A673 (cell line): ENCODE results near the gene CHTOP. TPM values are rescaled to one million over a fixed set of nuclear protein-coding genes. Genes with fewer than 3 reads are reported as not detected.

Experiments
- BruUV-seq: library from RNA; stranded (reverse); fragments of 400-500 nt; replicated peaks from 2 replicates; lab custom pipeline; 2021; lab: Mats Ljungman, UMichigan
- CTCF ChIA-PET: fragments of 300-600 bp; sonication (Branson Sonifier 250); formaldehyde crosslinking; loops from one replicate; lab custom pipeline; 2022; ENCODE audit warnings: antibody characterized with exemption; lab: Charles Lee
- POLR2A ChIA-PET: fragments of 300-600 bp; sonication (Branson Sonifier 250); formaldehyde crosslinking; loops from one replicate; lab custom pipeline; 2022; ENCODE audit warnings: antibody characterized with exemption; ENCODE audit not compliant: low non-redundant PET; lab: Charles Lee
- DNase-seq: peaks from one replicate; pipeline ENCODE4 v3.0.0-alpha.2; 2015; ENCODE audit warnings: low spot score
- H3K27ac ChIP-seq: fragments of 200-600 bp; sonication (generic); 2 replicates; pipeline ENCODE4 v1.5.1; 2016; ENCODE audit warnings: mixed run types, low read depth, mild to moderate bottlenecking, mixed read lengths, antibody characterized with exemption, low read length; ENCODE audit not compliant: poor library complexity, severe bottlenecking
- H3K27me3 ChIP-seq: fragments of 200-600 bp; sonication (generic); replicated peaks from 2 replicates; pipeline ENCODE4 v1.6.1; 2017; ENCODE audit warnings: mixed run types, low read depth, mild to moderate bottlenecking, mixed read lengths, antibody characterized with exemption, low read length; ENCODE audit not compliant: insufficient read depth, poor library complexity
- H3K36me3 ChIP-seq: fragments of 200-600 bp; sonication (generic); 2 replicates; pipeline ENCODE4 v1.6.1; 2016; ENCODE audit warnings: mixed run types, mild to moderate bottlenecking, mixed read lengths, antibody characterized with exemption, low read length; ENCODE audit not compliant: insufficient read depth, poor library complexity, severe bottlenecking
- H3K4me1 ChIP-seq: fragments of 200-600 bp; sonication (generic); 2 replicates; pipeline ENCODE4 v1.6.1; 2017; ENCODE audit warnings: mixed run types, mild to moderate bottlenecking, mixed read lengths, antibody characterized with exemption, low read length; ENCODE audit not compliant: insufficient read depth, poor library complexity, severe bottlenecking
- H3K4me3 ChIP-seq: fragments of 200-600 bp; sonication (generic); 2 replicates; pipeline ENCODE4 v1.5.1; 2016; ENCODE audit warnings: low read depth, mixed run types, mild to moderate bottlenecking, mixed read lengths, low read length; ENCODE audit not compliant: poor library complexity, severe bottlenecking
- H3K9me3 ChIP-seq: fragments of 200-600 bp; sonication (generic); 2 replicates; pipeline ENCODE4 v1.6.1; 2016; ENCODE audit warnings: mixed run types, low read depth, mild to moderate bottlenecking, mixed read lengths, antibody characterized with exemption, low read length; ENCODE audit not compliant: poor library complexity, severe bottlenecking
- EZH2 ChIP-seq: fragments of 200-600 bp; sonication (generic); IDR thresholded peaks from 2 replicates; pipeline ENCODE4 v1.6.1; 2017; ENCODE audit warnings: borderline replicate concordance, low read depth, mild to moderate bottlenecking, mixed read lengths, antibody characterized with exemption, low read length; ENCODE audit not compliant: poor library complexity, severe bottlenecking
- intact Hi-C: fragments of 100-400 bp; cut with micrococcal nuclease; formaldehyde crosslinking; loops from one replicate; pipeline ENCODE4 v1.10.0; 2022; ENCODE audit not compliant: unreplicated experiment
- microRNA-seq: library from miRNA; unstranded; fragments of <30 nt; microRNA quantifications from one replicate; pipeline ENCODE4 v1.2.0, GENCODE V29; 2021
- total RNA-seq: library from RNA; stranded (reverse); gene quantifications from 2 replicates; pipeline ENCODE4 v1.2.3, GENCODE V29; 2021
- TF ChIP-seq, protein P1 (sequence below): fragments of 300-800, 200-600 bp; sonication (generic); conservative IDR thresholded peaks from 2 replicates; pipeline ENCODE4 v1.5.1; 2017; ENCODE audit warnings: low read depth, mild to moderate bottlenecking, antibody characterized with exemption, low read length, moderate library complexity, mixed read lengths

Gene CHTOP
- total RNA-seq, 1 experiment from 2014 or later, result 101 TPM

DNA sequence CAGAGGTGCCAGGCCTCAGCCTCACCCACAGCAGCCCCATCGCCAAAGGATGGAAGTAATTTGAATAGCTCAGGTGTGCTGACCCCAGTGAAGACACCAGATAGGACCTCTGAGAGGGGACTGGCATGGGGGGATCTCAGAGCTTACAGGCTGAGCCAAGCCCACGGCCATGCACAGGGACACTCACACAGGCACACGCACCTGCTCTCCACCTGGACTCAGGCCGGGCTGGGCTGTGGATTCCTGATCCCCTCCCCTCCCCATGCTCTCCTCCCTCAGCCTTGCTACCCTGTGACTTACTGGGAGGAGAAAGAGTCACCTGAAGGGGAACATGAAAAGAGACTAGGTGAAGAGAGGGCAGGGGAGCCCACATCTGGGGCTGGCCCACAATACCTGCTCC, 59.6 kb downstream of the CHTOP start:
- Histone ChIP-seq H3K27me3 (no peaks in the 10 kb centered on the region), H3K27ac (no peak overlapping the region), H3K4me1 (peaks cover 6% of the 10 kb centered on the region), H3K9me3 (no peaks in the 10 kb centered on the region), H3K36me3 (no peaks in the 10 kb centered on the region), H3K4me3 (no peak overlapping the region)
- CTCF ChIA-PET, result no interaction called here
- TF ChIP-seq, protein P1, sequence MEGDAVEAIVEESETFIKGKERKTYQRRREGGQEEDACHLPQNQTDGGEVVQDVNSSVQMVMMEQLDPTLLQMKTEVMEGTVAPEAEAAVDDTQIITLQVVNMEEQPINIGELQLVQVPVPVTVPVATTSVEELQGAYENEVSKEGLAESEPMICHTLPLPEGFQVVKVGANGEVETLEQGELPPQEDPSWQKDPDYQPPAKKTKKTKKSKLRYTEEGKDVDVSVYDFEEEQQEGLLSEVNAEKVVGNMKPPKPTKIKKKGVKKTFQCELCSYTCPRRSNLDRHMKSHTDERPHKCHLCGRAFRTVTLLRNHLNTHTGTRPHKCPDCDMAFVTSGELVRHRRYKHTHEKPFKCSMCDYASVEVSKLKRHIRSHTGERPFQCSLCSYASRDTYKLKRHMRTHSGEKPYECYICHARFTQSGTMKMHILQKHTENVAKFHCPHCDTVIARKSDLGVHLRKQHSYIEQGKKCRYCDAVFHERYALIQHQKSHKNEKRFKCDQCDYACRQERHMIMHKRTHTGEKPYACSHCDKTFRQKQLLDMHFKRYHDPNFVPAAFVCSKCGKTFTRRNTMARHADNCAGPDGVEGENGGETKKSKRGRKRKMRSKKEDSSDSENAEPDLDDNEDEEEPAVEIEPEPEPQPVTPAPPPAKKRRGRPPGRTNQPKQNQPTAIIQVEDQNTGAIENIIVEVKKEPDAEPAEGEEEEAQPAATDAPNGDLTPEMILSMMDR, result no peak
- TF ChIP-seq EZH2, result no peak
- intact Hi-C loops, result no loop called here
- DNase-seq, result no peak
- POLR2A ChIA-PET, result no interaction called here
- no TSS peak for BruUV-seq

Small RNAs within 50 kb of the gene (microRNA-seq; reads per million reads assigned to microRNA genes)
- not detected for gene MIR8083

Other genes starting within 250 kb of the CHTOP start
- not detected in 2 replicates for gene S100A8, start 243.0 kb upstream of the CHTOP start, total RNA-seq
- not detected in 2 replicates for gene S100A7A, start 217.5 kb upstream of the CHTOP start, total RNA-seq
- gene S100A7, start 173.4 kb upstream of the CHTOP start, total RNA-seq, result not detected in 2 replicates
- gene S100A6, start 98.1 kb upstream of the CHTOP start, total RNA-seq, result 73.6 and 106 TPM in 2 replicates
- gene S100A5, start 93.1 kb upstream of the CHTOP start, total RNA-seq, result not detected in 2 replicates
- 17.8 and 20.0 TPM in 2 replicates for gene S100A4, start 88.3 kb upstream of the CHTOP start, total RNA-seq
- 0.61 and 0.99 TPM in 2 replicates for gene S100A3, start 84.8 kb upstream of the CHTOP start, total RNA-seq
- gene S100A2, start 68.2 kb upstream of the CHTOP start, total RNA-seq, result 2.4 and 4.5 TPM in 2 replicates
- gene S100A16, start 20.9 kb upstream of the CHTOP start, total RNA-seq, result 0.43 TPM in 1 of 2 replicates, not detected in the other
- not detected in 2 replicates for gene S100A14, start 17.7 kb upstream of the CHTOP start, total RNA-seq
- 11.0 and 18.0 TPM in 2 replicates for gene S100A13, start 6.6 kb upstream of the CHTOP start, total RNA-seq
- 0.72 TPM in 1 of 2 replicates, not detected in the other for gene S100A1, start 5.6 kb upstream of the CHTOP start, total RNA-seq
- 47.4 and 55.9 TPM in 2 replicates for gene SNAPIN, start 24.6 kb downstream of the CHTOP start, total RNA-seq
- 391 and 420 TPM in 2 replicates for gene ILF2, start 36.9 kb downstream of the CHTOP start, total RNA-seq
- 0.87 and 1.1 TPM in 2 replicates for gene NPR1, start 44.6 kb downstream of the CHTOP start, total RNA-seq
- gene INTS3, start 94.0 kb downstream of the CHTOP start, total RNA-seq, result 56.7 and 58.0 TPM in 2 replicates
- gene SLC27A3, start 141.3 kb downstream of the CHTOP start, total RNA-seq, result 5.0 and 5.7 TPM in 2 replicates